Activated CD4-positive, alpha-beta T cell treated with anti-CD3 and anti-CD28 coated beads for 4 hours (primary cell): ENCODE results near the gene BANP.
"Not testable (repeated sequence)": the region's sequence is repeated elsewhere in the genome, so short reads cannot be mapped to it uniquely, and the experiment has no call there.

Experiments used
- DNase-seq, 2 donors: peaks; one replicate each; pipeline ENCODE4 v3.0.0-alpha.2; 2020

Gene BANP

GRCh38 chr16:88017587-88018101, 66.4 kb downstream of the BANP start:
- DNase-seq, result no peak

GRCh38 chr16:88018382-88018781, 67.1 kb downstream of the BANP start:
- not testable (repeated sequence) for DNase-seq

GRCh38 chr16:88019041-88019820, 68.0 kb downstream of the BANP start:
- not testable (repeated sequence) for DNase-seq

- no peak for DNase-seq
Measured at GRCh38 chr16:88019821-88020515, 68.7 kb downstream of the BANP start.

- no peak for DNase-seq
Measured at GRCh38 chr16:88020516-88020885, 69.3 kb downstream of the BANP start.

GRCh38 chr16:88021041-88021970, 70.1 kb downstream of the BANP start:
- not testable (repeated sequence) for DNase-seq

- no peak for DNase-seq
Measured at GRCh38 chr16:88022076-88023042, 71.1 kb downstream of the BANP start.

- DNase-seq, result no peak
Measured at GRCh38 chr16:88023366-88023765, 72.1 kb downstream of the BANP start.

GRCh38 chr16:88023786-88024185, 72.6 kb downstream of the BANP start:
- DNase-seq, result no peak

GRCh38 chr16:88024491-88025085, 73.4 kb downstream of the BANP start:
- DNase-seq, result not testable (repeated sequence)

- DNase-seq, result peak in 1 of 2 donors; percentile 21
Measured at GRCh38 chr16:88025086-88025492, 73.9 kb downstream of the BANP start.

GRCh38 chr16:88025828-88026555, 74.8 kb downstream of the BANP start:
- not testable (repeated sequence) for DNase-seq

GRCh38 chr16:88026964-88027938, 76.0 kb downstream of the BANP start:
- no peak for DNase-seq

- DNase-seq, result not testable (repeated sequence)
Measured at GRCh38 chr16:88028177-88028930, 77.1 kb downstream of the BANP start.

- no peak for DNase-seq
Measured at GRCh38 chr16:88030498-88030897, 79.3 kb downstream of the BANP start.

GRCh38 chr16:88030961-88031360, 79.7 kb downstream of the BANP start:
- DNase-seq, result not testable (repeated sequence)

- DNase-seq, result not testable (repeated sequence)
Measured at GRCh38 chr16:88033003-88033740, 81.9 kb downstream of the BANP start.

GRCh38 chr16:88034770-88035169, 83.5 kb downstream of the BANP start:
- no peak for DNase-seq
